Hematopoietic multipotent progenitor cell treated with erythropoietin and hydrocortisone succinate and interleukin-3 and kit ligand, for 4 days (in vitro differentiated cells): Measurements from ENCODE around the gene RAB3D.
"Not testable (repeated sequence)": the region's sequence is repeated elsewhere in the genome, so short reads cannot be mapped to it uniquely, and the experiment has no call there.

Source experiments
- DNase-seq: peaks from one replicate; pipeline ENCODE4 v3.0.0-alpha.2; 2015

The RAB3D gene

DNA sequence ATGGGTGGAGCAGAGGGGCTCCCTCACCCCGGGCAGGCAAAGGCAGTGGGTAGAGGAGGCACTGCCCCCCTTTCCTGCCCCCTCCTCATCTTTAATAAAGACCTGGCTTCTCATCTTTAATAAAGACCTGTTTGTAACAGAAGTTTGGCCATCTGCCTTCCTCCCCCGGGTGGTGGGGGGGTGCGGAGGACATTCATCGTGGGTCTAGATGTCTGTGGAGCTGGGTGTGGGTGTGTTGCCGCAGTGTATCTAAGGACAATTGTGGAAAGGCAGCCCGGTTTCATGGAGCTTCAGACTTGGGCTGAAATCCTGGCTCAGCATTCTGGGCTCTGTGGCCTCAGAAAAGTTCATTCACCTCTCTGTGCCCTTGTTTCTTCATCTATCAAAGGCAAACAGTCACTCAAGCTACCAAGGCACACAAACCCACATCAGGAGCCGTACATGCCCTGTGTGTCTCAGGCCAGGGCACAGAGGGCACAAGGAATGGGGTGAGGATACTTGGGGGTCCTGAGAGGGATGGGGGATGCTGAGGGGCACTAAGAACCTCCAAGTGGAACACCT, 26.2 kb upstream of the RAB3D start:
- DNase-seq = no peak

DNA sequence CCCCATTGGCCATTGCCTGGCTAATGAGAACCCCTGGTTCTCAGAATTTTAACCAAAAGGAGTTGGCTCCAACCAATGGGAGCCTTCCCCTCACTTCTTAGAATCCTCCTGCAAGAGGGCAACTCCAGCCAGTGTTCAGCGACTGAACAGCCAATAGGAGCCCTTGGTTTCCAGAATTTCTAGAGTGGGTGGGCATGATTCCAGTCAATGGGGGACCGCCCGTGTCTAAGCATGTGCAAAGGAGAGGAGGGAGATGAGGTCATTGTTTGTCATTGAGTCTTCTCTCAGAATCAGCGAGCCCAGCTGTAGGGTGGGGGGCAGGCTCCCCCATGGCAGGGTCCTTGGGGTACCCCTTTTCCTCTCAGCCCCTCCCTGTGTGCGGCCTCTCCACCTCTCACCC, 25.5 kb upstream of the RAB3D start:
- no peak for DNase-seq

DNA sequence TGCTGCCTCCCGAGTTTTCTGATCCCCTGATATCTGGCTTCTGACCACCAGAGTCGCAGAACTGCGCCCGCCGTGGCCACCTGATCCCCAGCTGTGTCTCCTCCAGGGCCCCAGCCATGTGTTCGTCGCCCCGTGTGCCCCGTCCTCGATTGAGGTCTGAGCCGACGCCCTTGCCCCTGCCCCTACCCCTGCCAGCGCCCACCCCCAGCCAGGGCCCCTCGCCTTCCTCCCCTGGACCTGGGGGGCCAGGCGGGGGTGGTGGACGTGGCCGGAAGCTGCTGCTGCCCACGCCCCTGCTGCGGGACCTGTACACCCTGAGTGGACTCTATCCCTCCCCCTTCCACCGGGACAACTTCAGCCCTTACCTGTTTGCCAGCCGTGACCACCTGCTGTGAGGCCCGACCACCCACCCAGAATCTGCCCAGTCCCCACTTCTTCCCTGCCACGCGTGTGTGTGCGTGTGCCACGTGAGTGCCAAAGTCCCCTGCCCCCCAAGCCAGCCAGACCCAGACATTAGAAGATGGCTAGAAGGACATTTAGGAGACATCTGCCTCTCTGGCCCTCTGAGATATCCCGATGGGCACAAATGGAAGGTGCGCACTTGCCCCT, 24.9 kb upstream of the RAB3D start:
- DNase-seq = no peak

DNA sequence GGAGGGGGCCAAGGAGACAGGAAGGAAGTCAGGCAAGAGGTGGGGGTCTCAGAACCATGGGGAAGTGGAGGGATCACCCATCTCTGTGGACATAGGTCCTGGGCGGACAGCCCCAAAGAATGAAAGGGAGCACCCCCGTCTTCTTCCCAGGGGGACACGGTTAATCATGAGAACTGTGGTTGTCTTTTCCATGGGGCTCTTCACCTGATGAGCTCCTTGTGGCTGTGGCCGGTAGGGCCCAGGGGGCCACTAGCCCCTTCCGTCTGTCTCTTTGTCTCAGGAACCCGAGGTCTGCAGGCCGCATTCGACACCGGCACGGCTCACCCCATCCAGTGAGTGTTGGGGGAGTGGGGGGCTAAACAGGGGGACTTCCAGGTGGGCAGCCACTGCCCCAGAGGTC, 24.4 kb upstream of the RAB3D start:
- no peak for DNase-seq

DNA sequence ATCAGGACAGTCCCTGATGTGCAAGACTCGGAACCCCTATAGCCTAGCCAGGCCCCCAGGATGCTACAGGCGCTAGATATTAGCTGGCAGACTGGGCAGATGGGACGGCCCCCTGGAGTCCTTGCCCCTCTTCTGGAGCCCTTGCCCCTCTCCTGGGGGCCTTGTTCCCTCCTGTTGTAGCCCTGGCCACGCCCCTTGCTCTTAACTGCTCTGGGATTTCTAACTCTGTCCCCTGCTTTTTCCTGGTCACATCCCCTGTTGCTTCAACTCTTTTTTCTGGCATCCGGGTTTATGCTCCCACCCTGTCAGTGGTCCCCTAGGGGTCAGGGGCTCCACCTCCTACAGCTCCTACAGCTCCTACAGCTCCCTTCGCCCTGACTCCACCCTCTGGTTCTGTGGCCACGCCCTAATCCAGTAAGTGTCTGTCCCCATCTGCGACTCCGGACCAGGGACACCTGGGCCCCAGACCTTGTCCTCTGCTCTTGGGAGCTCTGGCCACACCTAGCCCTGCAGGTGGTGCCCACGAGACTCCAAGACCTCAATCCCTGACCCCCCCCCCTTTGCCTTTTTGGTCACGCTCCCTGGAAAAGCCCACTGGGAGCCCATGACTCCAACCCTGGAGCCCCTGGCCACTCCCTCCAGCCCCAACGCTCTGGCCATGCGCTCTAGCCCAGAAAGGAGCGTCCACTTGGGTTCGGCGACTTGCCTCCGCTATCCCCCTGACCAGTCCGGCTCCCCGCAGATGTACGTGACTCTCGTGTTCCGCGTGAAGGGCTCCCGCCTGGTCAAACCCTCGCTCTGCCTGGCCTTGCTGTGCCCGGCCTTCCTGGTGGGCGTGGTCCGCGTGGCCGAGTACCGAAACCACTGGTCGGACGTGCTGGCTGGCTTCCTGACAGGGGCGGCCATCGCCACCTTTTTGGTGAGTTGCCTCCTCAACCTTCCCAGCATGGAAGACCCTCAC, 22.6 kb upstream of the RAB3D start:
- no peak for DNase-seq

DNA sequence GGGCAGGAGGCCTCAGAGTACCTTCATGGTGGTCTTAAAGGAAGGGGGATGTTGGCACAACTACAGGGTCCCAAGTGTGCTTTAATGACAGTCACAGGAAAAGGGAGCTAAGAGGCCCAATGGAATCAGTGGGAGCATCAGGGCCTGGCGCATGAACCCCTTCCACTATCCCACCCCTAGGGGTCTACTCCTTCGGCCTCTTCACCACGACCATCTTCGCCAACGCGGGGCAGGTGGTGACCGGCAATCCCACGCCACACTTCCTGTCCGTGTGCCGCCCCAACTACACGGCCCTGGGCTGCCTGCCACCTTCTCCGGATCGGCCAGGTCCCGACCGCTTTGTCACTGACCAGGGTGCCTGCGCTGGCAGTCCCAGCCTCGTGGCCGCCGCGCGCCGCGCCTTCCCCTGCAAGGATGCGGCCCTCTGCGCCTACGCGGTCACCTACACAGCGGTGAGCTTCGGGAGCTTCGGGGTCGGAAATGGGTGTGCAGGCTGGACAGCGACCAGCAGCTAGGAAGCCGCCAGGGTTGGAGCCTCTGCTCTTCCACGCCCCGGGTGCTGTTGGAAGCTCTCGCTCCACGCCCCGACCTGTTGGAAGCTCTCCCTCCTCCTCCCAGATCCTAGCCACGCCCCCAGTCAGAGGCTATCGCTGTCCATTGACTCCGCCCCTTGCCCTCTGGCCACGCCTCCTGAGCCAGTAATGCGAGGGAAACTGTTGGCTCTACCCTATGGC, 21.7 kb upstream of the RAB3D start:
- DNase-seq = peak; percentile 51

DNA sequence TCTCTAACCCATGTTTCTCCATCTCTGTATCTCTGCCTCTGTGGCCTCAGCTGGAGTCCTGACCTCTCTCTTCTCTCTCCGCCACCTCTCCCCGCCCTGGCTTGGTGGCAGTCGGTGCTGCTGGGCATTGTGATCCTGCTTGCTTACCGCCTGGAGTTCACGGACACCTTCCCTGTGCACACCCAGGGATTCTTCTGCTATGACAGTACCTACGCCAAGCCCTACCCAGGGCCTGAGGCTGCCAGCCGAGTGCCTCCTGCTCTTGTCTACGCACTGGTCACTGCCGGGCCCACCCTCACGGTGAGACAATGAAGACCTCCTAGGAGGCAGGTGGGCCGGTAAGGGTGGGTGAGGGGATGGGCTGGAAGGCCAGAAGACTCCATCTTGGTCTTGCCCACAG, 20.0 kb upstream of the RAB3D start:
- DNase-seq = no peak

DNA sequence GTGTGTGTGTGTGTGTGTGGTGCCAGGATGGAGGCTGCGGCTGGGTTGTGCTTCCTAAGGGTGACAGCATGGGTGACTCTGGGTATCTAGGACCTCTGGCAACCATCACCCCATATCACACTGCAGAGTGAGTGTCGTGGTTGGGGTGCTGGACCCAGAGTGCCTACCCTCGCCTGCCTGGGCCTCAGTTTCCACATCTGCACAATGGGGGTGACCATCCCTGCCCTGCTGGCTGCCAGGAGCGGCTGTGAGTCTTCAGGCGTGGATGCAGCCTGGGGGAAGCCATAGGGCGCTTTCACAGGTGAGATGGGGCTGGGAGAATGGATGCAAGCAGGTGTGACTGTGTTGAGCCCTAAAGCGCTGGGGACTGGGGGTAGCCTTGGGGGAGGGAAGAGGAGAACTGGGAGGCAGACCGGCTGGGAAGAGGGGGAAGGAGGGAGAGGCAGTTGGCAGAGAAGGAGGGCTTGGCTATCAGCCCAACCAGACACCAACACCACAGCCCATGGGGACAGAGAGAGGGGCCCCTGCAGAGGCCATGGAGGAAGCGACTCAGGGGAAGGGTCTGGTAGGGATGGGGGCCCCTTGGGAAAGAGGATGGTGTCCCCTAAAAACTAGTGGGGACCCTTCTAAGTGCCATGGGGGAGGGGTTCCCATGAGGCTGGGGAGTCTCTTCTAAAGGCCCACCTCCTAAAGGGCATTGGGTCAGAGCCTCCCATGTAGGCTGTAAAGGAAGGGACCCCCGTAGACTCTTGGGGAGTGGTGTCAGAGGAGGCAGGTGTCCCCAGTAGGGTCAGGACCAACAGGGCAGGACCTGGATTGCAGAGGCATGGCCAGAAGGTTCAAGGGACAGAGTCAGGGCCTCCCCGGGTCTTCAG, 17.5 kb upstream of the RAB3D start:
- DNase-seq = no peak

DNA sequence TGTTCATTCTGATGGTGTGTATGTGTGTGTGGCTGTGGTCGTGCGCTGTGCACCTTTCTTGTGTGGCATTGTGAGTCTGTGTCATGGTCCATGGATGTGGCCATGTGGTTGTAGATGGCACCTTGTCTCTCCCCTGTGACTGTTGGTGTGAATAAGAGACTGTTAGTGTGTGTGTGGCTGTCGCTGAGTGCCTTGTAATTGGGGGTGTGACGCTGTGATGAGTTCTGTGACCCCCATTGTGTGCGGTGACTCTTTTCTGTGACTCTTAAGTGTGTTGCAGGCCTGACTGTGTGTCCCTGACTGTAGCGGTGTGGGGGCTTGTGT, 16.6 kb upstream of the RAB3D start:
- no peak for DNase-seq

DNA sequence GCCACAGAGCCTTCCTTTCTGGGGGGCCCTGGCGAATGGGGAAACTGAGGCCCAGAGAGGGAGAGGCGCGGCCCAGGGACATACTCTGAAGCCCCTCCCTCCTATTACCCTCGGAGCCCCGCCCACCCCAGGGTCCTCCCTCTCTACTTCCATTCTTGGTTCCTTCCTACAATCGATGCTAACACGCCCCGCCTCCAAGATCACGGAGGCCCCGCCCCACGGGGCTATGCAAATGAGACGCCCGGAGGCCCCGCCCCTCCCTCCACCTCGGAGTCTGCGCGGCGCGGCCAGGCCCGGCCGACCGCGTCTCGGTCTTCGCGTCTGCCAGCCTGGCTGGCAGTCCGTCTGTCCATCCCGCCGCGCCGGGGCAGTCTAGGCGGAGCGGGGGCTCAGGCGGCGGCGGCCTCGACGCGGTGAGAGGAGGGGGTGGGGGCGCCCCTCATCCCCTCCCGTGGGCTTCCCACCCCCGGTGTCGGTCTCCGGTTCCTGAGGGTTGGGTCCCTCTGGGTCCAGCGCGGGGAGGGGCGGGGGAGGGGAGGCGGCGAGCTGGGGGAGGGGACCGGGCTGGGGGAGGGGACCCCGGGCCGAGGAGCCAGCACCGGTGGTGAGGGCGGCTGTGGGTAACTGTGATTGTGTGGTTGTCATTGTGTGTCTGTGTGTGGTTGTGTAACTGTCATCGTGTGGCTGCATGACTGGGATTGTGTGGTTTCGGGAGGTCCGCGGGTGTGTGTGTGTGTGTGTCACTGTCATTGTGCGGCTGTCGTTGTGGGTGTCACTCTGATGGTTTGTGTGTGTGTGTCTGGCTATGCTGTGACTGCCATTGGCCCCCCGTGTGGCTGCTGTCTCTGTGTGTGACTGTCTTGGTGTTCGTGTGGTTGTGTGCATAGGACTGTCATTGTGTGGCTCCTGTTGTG, 16.0 kb upstream of the RAB3D start, which contains the start of gene PLPPR2:
TSS of gene PLPPR2 (plus strand) at position 273 of the 914 bp plus-strand sequence. CDS start 2,242 bp downstream, outside the sequence.
- DNase-seq = peak; percentile 97

DNA sequence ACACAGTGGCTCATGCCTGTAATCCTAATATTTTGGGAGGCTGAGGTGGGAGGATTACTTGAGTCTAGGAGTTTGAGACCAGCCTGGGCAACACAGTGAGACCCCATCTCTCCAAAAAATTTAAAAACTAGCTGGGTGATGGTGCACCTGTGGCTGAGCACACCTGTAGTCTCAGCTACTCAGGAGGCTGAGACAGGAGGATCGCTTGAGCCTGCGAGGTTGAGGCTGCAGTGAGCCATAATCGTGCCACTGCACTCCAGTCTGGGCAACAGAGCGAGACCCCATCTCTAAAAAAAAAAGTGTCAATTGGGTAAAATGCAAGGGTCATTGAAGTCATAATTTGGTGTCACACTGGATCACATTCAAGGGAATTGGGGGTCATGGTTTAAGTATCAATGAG, 14.6 kb upstream of the RAB3D start:
- DNase-seq = not testable (repeated sequence)

DNA sequence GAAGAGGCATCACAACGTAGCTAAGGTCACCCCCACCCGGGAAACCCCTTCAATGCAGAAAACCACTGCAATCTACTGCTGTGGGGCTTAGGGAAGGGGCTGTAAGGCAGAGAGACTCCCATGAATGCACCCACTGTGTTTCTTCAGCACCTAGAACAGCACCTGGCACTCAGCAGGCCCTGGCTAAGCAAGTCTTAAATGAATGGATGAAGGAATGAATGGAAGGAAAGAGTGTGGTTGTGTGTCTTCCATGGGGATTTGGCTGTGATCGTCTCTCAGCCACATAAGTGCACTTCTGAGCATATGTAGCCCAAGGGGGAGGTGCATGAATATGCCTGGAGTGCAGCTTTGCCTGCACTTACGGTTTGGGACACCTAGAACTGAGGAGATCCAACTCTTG, 9.7 kb upstream of the RAB3D start:
- no peak for DNase-seq

DNA sequence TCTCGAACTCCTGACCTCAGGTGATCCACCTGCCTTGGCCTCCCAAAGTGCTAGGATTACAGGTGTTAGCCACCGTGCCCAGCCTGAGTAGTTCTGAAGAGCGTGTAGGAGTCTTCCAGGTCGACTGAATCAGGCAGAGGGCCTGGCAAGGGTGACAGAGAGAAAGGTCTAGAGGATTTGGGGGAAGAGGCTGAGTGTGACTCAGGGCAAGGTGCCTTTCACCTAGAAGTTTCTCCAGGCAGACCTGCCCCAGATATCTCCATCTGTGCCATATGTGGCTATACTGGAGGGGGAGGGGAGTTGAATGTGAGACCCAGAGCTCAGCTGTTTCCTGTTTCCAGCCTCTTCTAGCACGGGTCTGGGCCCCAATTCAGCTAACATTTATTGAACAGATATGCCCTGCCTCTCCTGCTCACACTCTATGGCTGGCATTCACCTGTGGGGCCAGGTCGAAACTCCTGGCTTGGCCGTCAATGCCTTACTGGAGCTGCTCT, 8.1 kb upstream of the RAB3D start:
- peak; percentile 43 for DNase-seq

DNA sequence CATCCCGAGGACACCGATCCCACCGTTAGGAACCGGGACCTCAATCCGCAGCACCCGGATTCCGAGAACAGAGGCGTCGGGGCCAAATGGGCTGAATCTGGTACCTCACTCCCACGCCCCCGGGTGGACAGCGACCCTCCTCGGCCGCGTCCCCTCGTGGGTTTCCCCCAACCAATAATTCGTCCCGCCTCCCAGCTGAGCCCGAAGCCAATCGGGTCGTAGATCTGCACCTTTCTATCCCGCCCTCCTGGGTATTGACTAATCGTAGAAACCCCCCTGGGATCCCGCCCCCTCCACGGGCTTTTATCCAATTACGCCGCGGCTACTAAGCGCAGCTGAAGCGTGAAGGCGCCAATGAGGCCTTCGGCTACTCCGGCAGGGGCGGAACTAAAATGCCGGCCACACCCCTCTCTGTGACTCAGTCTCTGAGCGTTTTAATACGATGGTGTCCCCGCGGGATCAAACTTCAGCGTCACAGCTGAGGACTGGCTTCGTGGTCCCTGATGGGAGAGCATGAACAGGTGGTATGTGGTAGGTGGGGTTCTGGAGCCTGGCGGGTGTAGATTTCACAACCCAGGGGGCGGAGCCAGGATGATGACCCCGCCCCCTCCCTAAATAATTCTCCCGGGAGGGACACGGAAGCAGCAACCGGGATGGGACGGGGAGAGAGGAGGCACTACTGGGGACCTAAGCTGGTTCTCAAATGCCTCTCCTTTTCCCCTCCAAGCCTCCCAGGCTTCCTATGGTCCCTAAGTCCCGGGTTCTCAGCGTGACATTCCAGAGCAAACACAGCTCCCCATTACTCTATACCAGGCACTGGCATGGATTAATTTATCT, 6.9 kb upstream of the RAB3D start, which contains the start of the genes CCDC159 and TMEM205:
TSS of gene CCDC159 (plus strand) at position 416 of the 837 bp plus-strand sequence. CDS start at position 504, 88 bp downstream.
TSS of gene TMEM205 (minus strand) at position 165 of the 837 bp plus-strand sequence. CDS start 649 bp downstream, outside the sequence.
- DNase-seq = peak; percentile 100

DNA sequence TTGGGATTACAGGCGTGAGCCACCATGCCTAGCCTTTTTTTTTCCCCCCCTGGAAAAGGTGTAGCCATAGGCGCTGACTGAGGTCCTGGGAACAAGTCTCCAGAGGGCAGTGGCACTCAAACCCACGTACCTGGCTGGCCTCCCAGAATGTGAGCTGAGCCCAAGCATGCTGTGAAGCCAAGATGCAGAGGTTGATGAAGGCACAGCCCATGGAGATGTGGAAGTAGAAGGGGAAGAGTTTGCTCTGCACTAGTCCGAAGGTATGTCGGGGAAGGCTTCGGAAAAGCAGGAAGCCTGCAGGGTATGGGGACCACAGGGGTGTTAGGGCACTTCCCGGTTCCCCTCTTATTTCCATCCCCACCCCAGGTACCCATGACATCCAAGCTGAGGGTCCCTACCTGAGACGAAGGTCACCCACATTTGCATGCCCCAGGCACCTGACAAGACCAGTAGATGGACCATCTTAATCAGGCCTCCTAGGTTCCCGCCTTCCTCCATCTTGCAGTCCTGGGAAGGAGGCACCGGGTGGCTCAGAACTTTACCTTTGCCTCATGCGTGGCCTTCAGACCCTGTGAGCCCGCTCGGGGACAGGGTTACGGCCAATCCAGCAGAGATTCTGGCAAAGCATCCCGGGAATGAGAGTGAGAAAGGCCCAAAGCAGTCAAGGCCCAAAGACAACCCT, 5.8 kb upstream of the RAB3D start:
- no peak for DNase-seq

DNA sequence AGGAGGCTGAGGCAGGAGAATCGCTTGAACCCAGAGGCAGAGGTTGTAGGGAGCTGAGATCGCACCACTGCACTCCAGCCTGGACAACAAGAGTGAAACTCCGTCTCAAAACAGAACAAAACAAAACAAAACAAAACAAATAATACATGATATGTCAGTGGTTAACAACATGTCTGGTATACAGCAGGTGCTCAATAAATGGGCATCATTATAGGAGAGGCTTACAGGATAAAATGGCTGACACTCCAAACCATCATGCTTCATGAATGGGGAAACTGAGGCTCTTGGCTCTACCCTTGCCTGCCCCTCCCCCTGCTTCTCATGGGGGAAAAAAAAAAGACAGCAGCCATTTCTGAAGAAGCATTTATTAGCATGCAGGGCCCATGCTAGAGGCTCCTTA, 3.0 kb upstream of the RAB3D start:
- no peak for DNase-seq

DNA sequence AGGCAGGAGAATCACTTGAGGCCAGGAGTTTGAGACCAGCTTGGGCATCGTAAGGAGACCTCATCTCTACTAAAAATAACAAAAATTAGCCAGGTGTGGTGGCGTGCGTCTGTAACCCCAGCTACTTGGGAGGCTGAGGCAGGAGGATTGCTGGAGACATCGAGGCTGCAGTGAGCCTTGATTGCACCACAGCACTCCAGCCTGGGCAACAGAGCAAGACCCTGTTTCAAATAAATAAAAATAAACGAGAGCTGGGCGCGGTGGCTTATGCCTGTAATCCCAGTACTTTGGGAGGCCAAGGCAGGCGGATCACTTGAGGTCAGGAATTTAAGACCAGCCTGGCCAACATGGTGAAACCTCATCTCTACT, 626 bp upstream of the RAB3D start:
- not testable (repeated sequence) for DNase-seq

DNA sequence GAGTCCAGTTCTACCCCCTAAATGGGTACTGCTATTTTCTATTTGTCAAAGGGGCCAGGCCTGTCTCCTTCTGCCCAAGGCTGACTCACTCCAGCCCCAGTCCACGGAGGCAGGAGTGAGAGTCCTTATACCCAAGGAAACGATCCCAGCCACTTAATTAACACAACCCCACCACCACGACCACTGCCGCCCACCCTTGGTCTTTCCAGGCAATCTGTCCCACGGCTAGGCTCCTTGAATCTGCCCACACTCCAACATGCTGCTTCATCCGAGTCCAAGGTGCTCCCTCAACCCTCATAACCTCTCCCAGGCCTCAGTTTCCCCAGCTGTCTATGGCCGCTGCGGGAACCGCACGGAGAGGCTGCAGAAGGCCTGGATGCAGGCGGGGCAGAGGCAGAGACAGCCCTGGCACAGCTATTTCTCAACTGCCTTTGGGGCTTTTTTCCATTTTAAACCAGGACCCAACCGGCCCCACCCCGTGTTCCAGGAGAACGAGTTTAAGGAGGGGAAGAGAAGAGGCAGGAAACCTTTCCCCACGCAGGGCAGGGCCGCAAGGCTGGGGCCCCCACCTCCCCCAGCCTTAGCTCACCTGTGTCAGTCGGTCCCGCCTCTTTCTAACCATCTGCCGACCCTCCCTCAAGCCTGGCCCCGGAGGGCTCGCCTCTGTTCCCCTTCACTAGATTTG, 746 bp downstream of the RAB3D start:
- DNase-seq = no peak

DNA sequence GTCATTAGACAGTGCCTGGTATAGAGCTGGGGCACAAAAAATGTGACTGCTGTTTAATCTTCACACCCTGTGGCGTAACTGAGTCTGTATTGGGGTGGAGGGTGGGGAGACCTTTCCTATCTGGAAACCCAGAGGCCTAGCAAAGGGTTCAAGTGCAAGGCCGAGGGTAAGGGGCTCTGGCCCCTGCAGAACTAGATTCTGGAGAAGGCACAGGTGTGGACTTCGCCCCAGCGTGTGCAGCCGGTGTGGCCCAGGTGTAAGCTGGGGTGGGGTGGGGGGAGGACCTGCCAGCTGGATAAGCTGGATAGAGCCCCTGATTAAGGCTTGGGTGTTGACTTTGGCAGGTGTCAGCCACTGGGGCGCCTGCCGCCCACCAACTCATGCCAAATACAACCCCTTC, 1.3 kb downstream of the RAB3D start:
- no peak for DNase-seq
